ENCODE results near the gene FRMPD3. TPM values are rescaled to one million over a fixed set of nuclear protein-coding genes. Genes with fewer than 3 reads are reported as not detected.

FRMPD3 gene
- total RNA-seq = under 1 TPM in 2 of 3 donors, not detected in 1; 0.33 to 0.59 TPM

GRCh38 chrX:107448998-107449835 is at the start of gene FRMPD3:
Gene FRMPD3 (plus strand): TSS chrX:107449652. CDS start chrX:107526589, 76,937 bp downstream.
- intact Hi-C loops (cut with DNase I; ENCODE audit: low total_unique reads) = no loop called here
- no peak for DNase-seq (ENCODE audit: low spot score in 2 of 2)
- Histone ChIP-seq H3K27ac (no peak within 1 kb of the TSS), H3K4me3 (peak within 1 kb of the TSS; percentile 33 to 66 (median 49)), H3K4me1 (no peaks in the 10 kb centered on the region), H3K36me3 (no peaks in the 10 kb centered on the region), H3K9me3 (no peaks in the 10 kb centered on the region), H3K27me3 (peaks cover 3 to 91% of the 10 kb centered on the region in 2 donors)
- TF ChIP-seq POLR2A (IDR thresholded peaks at IDR 0.05) = no peak

- intact Hi-C loops (cut with DNase I; ENCODE audit: low total_unique reads) = no loop called here
- DNase-seq (ENCODE audit: low spot score in 2 of 2) = no peak
- TF ChIP-seq POLR2AphosphoS5 (IDR thresholded peaks at IDR 0.05) = no peak
- TF ChIP-seq CTCF (IDR thresholded peaks at IDR 0.05) = no peak
- no peak for TF ChIP-seq POLR2A (IDR thresholded peaks at IDR 0.05)
- H3K27me3 ChIP-seq = peaks cover 0 to 55% of the 10 kb centered on the region in 2 donors
- H3K36me3 ChIP-seq = no peaks in the 10 kb centered on the region
- H3K27ac ChIP-seq = no peak overlapping the region
- no peaks in the 10 kb centered on the region for H3K4me1 ChIP-seq
- H3K4me3 ChIP-seq = no peak overlapping the region
- H3K9me3 ChIP-seq = peaks cover 0 to 2% of the 10 kb centered on the region in 2 donors
Observed at GRCh38 chrX:107420571-107420970, 28.9 kb upstream of the FRMPD3 start.

- intact Hi-C loops (cut with DNase I; ENCODE audit: low total_unique reads) = no loop called here
- Histone ChIP-seq H3K27me3 (peaks cover 0 to 52% of the 10 kb centered on the region in 2 donors), H3K4me3 (no peak overlapping the region)
Observed at GRCh38 chrX:107421337-107421861, 28.1 kb upstream of the FRMPD3 start.

GRCh38 chrX:107429090-107429489 is 20.4 kb upstream of the FRMPD3 start:
- H3K4me3 ChIP-seq = no peak overlapping the region
- no peak for TF ChIP-seq CTCF (IDR thresholded peaks at IDR 0.05)
- TF ChIP-seq POLR2AphosphoS5 (IDR thresholded peaks at IDR 0.05) = no peak
- TF ChIP-seq POLR2A (IDR thresholded peaks at IDR 0.05) = no peak
- intact Hi-C loops (cut with DNase I; ENCODE audit: low total_unique reads) = no loop called here
- peaks cover 0 to 19% of the 10 kb centered on the region in 2 donors for H3K9me3 ChIP-seq
- peaks cover 0 to 25% of the 10 kb centered on the region in 2 donors for H3K27me3 ChIP-seq
- no peak for DNase-seq (ENCODE audit: low spot score in 2 of 2)
- H3K36me3 ChIP-seq = no peaks in the 10 kb centered on the region
- no peak overlapping the region for H3K27ac ChIP-seq
- no peaks in the 10 kb centered on the region for H3K4me1 ChIP-seq

More at GRCh38 chrX:107421337-107421861, 28.1 kb upstream of the FRMPD3 start:
- Histone ChIP-seq H3K36me3 (no peaks in the 10 kb centered on the region), H3K4me1 (no peaks in the 10 kb centered on the region), H3K9me3 (peaks cover 0 to 9% of the 10 kb centered on the region in 2 donors), H3K27ac (no peak overlapping the region)
- no peak for DNase-seq (ENCODE audit: low spot score in 2 of 2)
- TF ChIP-seq POLR2A (IDR thresholded peaks at IDR 0.05) (no peak), CTCF (IDR thresholded peaks at IDR 0.05) (no peak)

GRCh38 chrX:107440187-107440586 is 9.3 kb upstream of the FRMPD3 start:
- DNase-seq (ENCODE audit: low spot score in 2 of 2) = no peak
- no peaks in the 10 kb centered on the region for H3K9me3 ChIP-seq
- intact Hi-C loops (cut with DNase I; ENCODE audit: low total_unique reads) = no loop called here
- peaks cover 0 to 69% of the 10 kb centered on the region in 2 donors for H3K27me3 ChIP-seq
- H3K27ac ChIP-seq = no peak overlapping the region
- H3K4me1 ChIP-seq = no peaks in the 10 kb centered on the region
- no peaks in the 10 kb centered on the region for H3K36me3 ChIP-seq
- TF ChIP-seq POLR2AphosphoS5 (IDR thresholded peaks at IDR 0.05) = no peak
- H3K4me3 ChIP-seq = no peak overlapping the region

GRCh38 chrX:107440692-107441091 is 8.8 kb upstream of the FRMPD3 start:
- Histone ChIP-seq H3K27me3 (peaks cover 0 to 72% of the 10 kb centered on the region in 2 donors), H3K36me3 (no peaks in the 10 kb centered on the region), H3K4me3 (no peak overlapping the region), H3K4me1 (no peaks in the 10 kb centered on the region), H3K27ac (no peak overlapping the region), H3K9me3 (no peaks in the 10 kb centered on the region)
- TF ChIP-seq CTCF (IDR thresholded peaks at IDR 0.05) = no peak
- TF ChIP-seq POLR2AphosphoS5 (IDR thresholded peaks at IDR 0.05) = no peak
- no peak for TF ChIP-seq POLR2A (IDR thresholded peaks at IDR 0.05)
- intact Hi-C loops (cut with DNase I; ENCODE audit: low total_unique reads) = no loop called here
- DNase-seq (ENCODE audit: low spot score in 2 of 2) = no peak

Data from breast epithelium (tissue), 4 donors.